NCI-H1930 (cell line): ENCODE data around the gene NPY5R.

Experiments
- DNase-seq, 2 experiments: peaks; one replicate each; lab custom pipeline; 2025; lab: John Stamatoyannopoulos, UW

Gene NPY5R

GRCh38 chr4:163343604-163344146 lies at the start of gene NPY5R:
Gene NPY5R (plus strand): TSS chr4:163343892. CDS start chr4:163350274, 6,382 bp downstream.
- DNase-seq: no peak

- DNase-seq: no peak
Observed at GRCh38 chr4:163295138-163295537, 48.6 kb upstream of the NPY5R start.

- no peak for DNase-seq
Observed at GRCh38 chr4:163300445-163300844, 43.2 kb upstream of the NPY5R start.

GRCh38 chr4:163303069-163303468 lies 40.6 kb upstream of the NPY5R start:
- DNase-seq: no peak

GRCh38 chr4:163309466-163309865 lies 34.2 kb upstream of the NPY5R start:
- no peak for DNase-seq

GRCh38 chr4:163317110-163317509 lies 26.6 kb upstream of the NPY5R start:
- no peak for DNase-seq

GRCh38 chr4:163330916-163331628 lies 12.6 kb upstream of the NPY5R start:
- DNase-seq: no peak

GRCh38 chr4:163331629-163332376 lies 11.9 kb upstream of the NPY5R start:
- no peak for DNase-seq

- peak; percentile 57 to 63 for DNase-seq
Observed at GRCh38 chr4:163332526-163333406, 10.9 kb upstream of the NPY5R start, which contains the start of gene NPY1R. Gene NPY1R (minus strand): TSS chr4:163332596. CDS start chr4:163326554, 6,042 bp downstream.

GRCh38 chr4:163335384-163335783 lies 8.3 kb upstream of the NPY5R start:
- no peak for DNase-seq

GRCh38 chr4:163344147-163345125 lies 744 bp downstream of the NPY5R start:
- no peak for DNase-seq

GRCh38 chr4:163350672-163351071 lies 7.0 kb downstream of the NPY5R start:
- no peak for DNase-seq

- no peak for DNase-seq
Observed at GRCh38 chr4:163353054-163353453, 9.4 kb downstream of the NPY5R start.

- DNase-seq: no peak
Observed at GRCh38 chr4:163356104-163356503, 12.4 kb downstream of the NPY5R start.

- DNase-seq: no peak
Observed at GRCh38 chr4:163367651-163368050, 24.0 kb downstream of the NPY5R start.

- no peak for DNase-seq
Observed at GRCh38 chr4:163372029-163372428, 28.3 kb downstream of the NPY5R start.

GRCh38 chr4:163378661-163379060 lies 35.0 kb downstream of the NPY5R start:
- DNase-seq: no peak

- DNase-seq: no peak
Observed at GRCh38 chr4:163380703-163381102, 37.0 kb downstream of the NPY5R start.

GRCh38 chr4:163382178-163382869 lies 38.6 kb downstream of the NPY5R start:
- DNase-seq: no peak

GRCh38 chr4:163384434-163384833 lies 40.7 kb downstream of the NPY5R start:
- DNase-seq: no peak
